Fibroblast of skin of back (primary cell): ENCODE data around the gene LRRC51.
A peak's percentile ranks its signal among the peaks of the same experiment; 100 is the strongest.
"Not testable (repeated sequence)": the region's sequence is repeated elsewhere in the genome, so short reads cannot be mapped to it uniquely, and the experiment has no call there.

Experiments used
- DNase-seq: peaks from one replicate; pipeline ENCODE4 v3.0.0-alpha.2; 2013

The LRRC51 gene

DNA sequence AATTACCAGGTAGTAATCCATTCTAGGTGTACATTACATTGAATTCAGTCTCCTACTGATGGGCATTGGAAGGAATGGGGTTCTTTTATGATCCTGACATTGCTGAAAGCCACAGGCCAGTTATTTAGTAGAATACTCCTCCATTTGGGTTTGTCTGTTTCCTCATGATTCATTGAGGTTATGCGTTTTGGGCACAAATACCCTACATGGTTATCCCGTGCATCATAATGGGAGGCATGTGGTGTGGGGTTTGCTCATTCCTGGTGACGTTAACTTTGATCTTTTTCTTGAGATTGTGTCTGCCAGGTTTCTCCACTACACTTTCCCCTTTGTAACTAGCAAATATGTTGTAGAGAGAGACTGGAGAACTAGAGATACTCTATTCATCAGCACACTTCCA is 60.4 kb downstream of the LRRC51 start:
- DNase-seq = peak; percentile 89

DNA sequence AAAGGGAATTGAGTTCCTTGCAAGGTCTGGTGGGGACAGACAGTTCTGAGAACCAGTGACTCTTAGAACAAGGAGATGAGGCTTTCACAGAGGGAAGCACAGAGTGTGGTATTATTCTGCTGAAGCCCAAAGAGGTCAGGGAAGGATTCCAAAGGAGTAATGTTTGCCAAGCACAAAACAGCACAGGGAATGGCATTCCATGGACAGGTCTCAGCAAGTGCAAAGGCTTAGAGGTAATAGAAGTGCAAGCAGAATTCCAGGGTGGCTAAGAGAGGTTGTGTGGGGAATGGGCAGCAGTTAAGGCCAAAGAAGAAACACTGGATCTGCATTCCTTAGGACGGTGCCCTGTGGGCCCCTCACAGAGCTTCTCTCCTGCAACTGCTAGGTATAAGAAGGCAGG is 61.4 kb downstream of the LRRC51 start:
- DNase-seq = not testable (repeated sequence)

DNA sequence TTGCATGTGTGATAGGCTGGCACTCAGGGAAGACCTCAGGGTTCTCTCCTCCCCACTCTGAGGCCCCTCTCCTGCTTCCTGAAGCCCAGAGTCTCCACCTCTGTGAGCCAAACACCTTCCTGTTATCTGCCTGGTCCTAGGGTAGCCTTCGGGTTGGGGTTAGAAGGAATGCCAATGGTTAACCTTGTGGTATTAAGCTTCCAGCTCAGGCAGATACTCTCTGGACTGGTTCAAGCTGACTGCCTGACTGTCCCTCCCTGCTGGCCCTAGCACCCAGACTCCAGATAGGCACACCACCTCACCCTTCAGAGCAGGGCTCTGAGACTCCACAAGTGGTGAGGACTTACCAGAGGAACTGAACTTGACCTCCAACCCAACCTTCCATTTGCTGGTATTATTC is 61.9 kb downstream of the LRRC51 start:
- not testable (repeated sequence) for DNase-seq

DNA sequence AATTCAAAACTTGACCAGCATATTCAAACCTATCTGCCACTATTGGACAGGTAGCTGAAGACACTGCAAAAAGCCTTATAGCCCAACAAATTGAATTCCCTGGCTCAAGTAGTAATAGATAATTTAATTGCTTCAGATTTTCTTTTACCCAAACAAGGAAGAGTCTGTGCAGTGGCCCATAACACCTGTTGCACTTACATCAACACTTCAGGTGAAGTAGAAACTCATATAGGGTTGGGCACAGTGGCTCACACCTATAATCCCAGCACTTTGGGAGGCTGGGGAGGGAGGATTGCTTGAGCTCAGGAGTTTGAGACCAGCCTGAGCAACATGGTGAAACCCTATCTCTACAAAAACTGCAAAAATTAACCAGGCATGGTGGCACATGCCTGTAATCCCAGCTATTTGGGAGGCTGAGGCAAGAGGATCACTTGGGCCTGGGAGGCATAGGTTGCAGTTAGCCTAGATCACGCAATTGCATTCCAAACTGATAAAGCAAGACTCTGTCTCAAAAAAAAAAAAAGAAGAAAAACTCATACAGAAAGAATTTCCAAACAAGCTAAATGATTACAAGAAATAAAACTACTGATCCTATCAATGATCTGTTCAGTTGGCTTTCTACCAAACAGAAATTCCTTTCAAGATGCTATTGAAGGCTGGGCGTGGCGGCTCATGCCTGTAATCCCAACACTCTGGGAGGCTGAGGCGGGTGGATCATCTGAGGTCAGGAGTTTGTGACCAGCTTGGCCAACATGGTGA is 64.3 kb downstream of the LRRC51 start:
- DNase-seq = peak; percentile 76
